GM13977 (cell line): ENCODE data around the gene ADCYAP1R1.

Experiments used
- DNase-seq: peaks from one replicate; pipeline ENCODE4 v3.0.0; 2012; ENCODE audit warnings: low spot score
- CTCF ChIP-seq: IDR thresholded peaks from 2 replicates; pipeline ENCODE4 v1.5.1; 2012; ENCODE audit warnings: mild to moderate bottlenecking, control low read depth; ENCODE audit not compliant: insufficient read depth; ENCODE audit errors: extremely low read depth, missing control alignments
- in situ Hi-C: fragments of 300-500 bp; cut with MboI; formaldehyde crosslinking; loops from one replicate; pipeline ENCODE4 v1.12.0; 2022; ENCODE audit warnings: low sequenced_read_pairs, low pct_unique_long_range_greater_than_20kb, mixed read lengths, inconsistent platforms; ENCODE audit not compliant: unreplicated experiment

The ADCYAP1R1 gene

DNA sequence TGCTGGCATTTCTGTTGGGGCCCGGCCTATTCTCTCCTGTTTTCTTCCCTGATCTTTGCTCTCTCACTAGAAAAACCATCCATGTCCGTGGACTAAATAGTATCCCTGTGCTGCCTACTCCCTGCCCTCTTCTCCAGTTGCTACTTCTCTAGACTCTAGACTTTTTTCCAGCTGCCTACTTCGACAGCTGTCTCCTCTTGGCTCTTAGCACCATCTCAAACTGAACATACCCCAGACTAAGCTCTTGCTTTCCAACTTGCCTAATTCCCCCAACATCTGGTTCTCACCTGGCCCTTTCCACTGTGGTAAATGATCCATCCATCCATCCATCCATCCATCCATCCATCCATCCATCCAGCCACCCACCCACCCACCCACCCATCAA lies 19.5 kb downstream of the ADCYAP1R1 start:
- no peak for DNase-seq
- TF ChIP-seq CTCF, result no peak
- in situ Hi-C loops, result no loop called here

GRCh38 chr7:31073326-31074119 lies 21.4 kb downstream of the ADCYAP1R1 start:
- TF ChIP-seq CTCF, result no peak
- DNase-seq, result no peak
- in situ Hi-C loops, result no loop called here

- no peak for TF ChIP-seq CTCF
- in situ Hi-C loops, result no loop called here
- no peak for DNase-seq
These were observed 21.9 kb downstream of the ADCYAP1R1 start for GRCh38 chr7:31074120-31074383.

- in situ Hi-C loops, result no loop called here
- no peak for TF ChIP-seq CTCF
- DNase-seq, result no peak
These were observed 22.4 kb downstream of the ADCYAP1R1 start for GRCh38 chr7:31074403-31075085.

DNA sequence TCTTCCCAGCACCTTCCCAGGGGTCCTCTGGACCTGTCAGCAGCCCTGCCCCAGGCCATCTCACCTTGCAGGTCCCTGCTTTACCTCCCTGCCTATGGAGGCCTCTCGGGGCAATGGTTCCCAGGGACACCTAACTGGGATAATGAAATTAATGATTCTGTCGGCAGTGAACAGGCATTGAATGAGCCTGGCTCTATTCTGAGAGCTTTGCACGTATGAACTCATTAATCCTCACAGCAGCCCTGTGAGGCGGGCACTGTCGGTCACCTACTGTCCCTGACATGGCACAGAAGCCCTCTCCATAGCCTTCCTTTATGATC lies 22.9 kb downstream of the ADCYAP1R1 start:
- in situ Hi-C loops, result no loop called here
- no peak for TF ChIP-seq CTCF
- DNase-seq, result no peak

DNA sequence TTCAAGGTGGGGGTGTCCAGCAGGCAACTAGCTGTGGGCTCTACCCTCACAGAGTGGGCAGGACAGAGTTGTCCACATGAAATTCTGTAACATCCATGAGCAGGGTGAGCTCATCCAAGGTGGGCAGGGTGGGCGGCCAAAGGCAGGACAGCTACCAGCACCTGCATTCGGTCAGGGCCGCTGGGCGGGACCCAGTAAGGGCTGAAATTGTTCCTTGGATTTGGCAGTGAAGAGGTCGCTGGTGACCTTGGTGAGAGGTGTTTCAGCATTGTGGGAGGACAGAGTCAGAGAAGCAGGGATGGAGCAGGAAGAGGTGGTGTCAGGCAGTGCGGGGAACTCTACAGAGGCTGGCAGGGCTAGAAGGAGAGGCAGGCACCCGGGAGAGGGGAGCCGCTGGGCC lies 23.9 kb downstream of the ADCYAP1R1 start:
- no peak for TF ChIP-seq CTCF
- in situ Hi-C loops, result no loop called here
- no peak for DNase-seq
